Motor neuron (in vitro differentiated cells): ENCODE data around the gene RNF128. TPM values are rescaled to one million over a fixed set of nuclear protein-coding genes. Genes with fewer than 3 reads are reported as not detected.

ENCODE experiments used
- ATAC-seq, 8 experiments: fragments of 200-7000 bp; cut with Tn5 transposase; replicated peaks in 6 of 8; 2 replicates each; pipeline ENCODE4 v1.8.0; 2021; ENCODE audit warnings: mild to moderate bottlenecking in 8 of 8, moderate library complexity in 8 of 8
- H3K27ac ChIP-seq, 2 donors: fragments of 250-450 bp; sonication (Bioruptor Pico); 2 replicates each; pipeline ENCODE4 v1.9.0; 2021; ENCODE audit warnings: antibody characterized with exemption in 2 of 2, mild to moderate bottlenecking in 2 of 2, moderate library complexity in 1 of 2
- H3K4me1 ChIP-seq, 2 donors: fragments of 250-450 bp; sonication (Bioruptor Pico); replicated peaks in 1 of 2; 2 replicates each; pipeline ENCODE4 v1.6.1; 2021; ENCODE audit warnings: antibody characterized with exemption in 2 of 2, mild to moderate bottlenecking in 2 of 2, moderate library complexity in 1 of 2
- H3K4me3 ChIP-seq, 5 donors: fragments of 250-450 bp; sonication (Bioruptor Pico); 2 replicates each; pipeline ENCODE4 v1.9.0; 2021; ENCODE audit warnings: antibody characterized with exemption in 5 of 5, mild to moderate bottlenecking in 5 of 5, moderate library complexity in 4 of 5
- WGBS, 10 experiments: fragments of 450-650 bp; shearing (Covaris generic); methylation state at CpG; one replicate each; pipeline ENCODE4 v1.0.0; 2022; 5-methylcytosine and 5-hydroxymethylcytosine counted together
- in situ Hi-C, 9 experiments: fragments of 400-800 bp; cut with MboI; loops; one replicate each; pipeline ENCODE4 v1.15.0; 2021; ENCODE audit warnings: low sequenced_read_pairs in 9 of 9, low pct_unique_long_range_greater_than_20kb in 2 of 9; ENCODE audit not compliant: unreplicated experiment in 9 of 9
- total RNA-seq, 8 experiments: library from RNA; unstranded; fragments of 300-600 nt; gene quantifications; 2 replicates each; pipeline versions ENCODE4 v1.2.3 to v1.2.4, GENCODE V29; 2022

Gene RNF128
- 1 to 10 TPM in 3 of 8 experiments, under 1 TPM in 5; 0.25 to 9.5 (median 0.62) TPM for total RNA-seq

GRCh38 chrX:106726485-106727437 is at the start of gene RNF128:
TSS of gene RNF128 (plus strand) at chrX:106726701. CDS start at chrX:106726914, 213 bp downstream.
- whole genome bisulfite sequencing, 10 experiments = 0 to 32% (median 2%) methylated on average over 1 to 29 of the region's 79 CpGs; no CpG with 5 or more reads in 6 of the 10 experiments
- ATAC-seq = peak; percentile 75 to 95 (median 90)
- in situ Hi-C loops = no loop called here
- Histone ChIP-seq H3K4me3 (peak within 1 kb of the TSS; percentile 34 to 50 (median 43)), H3K4me1 (no peaks in the 10 kb centered on the region), H3K27ac (no peak within 1 kb of the TSS)

DNA sequence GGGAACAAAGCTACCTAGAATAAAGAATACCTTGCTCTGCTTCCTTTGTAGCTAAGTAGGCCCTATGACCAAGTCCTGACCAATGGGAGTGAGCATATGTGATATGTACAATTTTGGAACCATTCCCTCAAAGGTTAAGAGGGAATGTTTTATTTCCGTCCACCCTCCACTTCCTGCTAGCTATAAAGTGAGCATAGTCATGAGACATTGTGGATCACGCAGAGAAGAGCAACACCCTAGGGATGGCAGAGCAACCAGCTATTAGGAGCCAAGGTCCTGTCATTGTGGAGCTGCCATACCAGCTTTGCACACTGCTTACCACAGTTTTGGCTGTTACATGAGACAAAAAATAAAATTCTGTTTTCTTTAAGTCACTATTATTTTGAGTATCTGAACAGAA is 45.8 kb upstream of the RNF128 start:
- WGBS, 10 experiments = 20 to 100% (median 36%) methylated on average over 1 to 2 of the region's 2 CpGs; no CpG with 5 or more reads in 6 of the 10 experiments
- no peak overlapping the region for H3K4me3 ChIP-seq
- in situ Hi-C loops = no loop called here
- ATAC-seq = no peak
- no peaks in the 10 kb centered on the region for H3K4me1 ChIP-seq
- no peak overlapping the region for H3K27ac ChIP-seq

DNA sequence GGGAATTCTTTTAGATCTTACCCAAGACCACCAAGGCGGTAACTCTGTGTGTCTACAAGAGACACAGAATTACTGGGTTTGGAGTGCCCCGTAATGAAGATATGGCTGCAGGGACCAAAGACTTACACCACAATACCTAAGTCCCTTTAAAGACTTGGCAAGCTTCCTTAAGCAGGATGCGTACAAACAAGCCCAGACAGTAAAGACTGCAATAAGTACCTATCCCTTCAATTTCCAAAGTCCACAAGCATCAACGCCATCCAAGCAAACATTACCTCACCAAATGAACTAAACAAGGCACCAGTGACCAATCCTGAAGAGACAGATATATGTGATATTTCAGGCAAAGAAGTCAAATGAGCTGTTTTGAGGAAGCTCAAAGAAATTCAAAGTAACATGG is 42.3 kb upstream of the RNF128 start:
- Histone ChIP-seq H3K4me1 (no peaks in the 10 kb centered on the region), H3K4me3 (no peak overlapping the region), H3K27ac (no peak overlapping the region)
- ATAC-seq = no peak
- in situ Hi-C loops = no loop called here
- 8 to 90% (median 59%) methylated on average over 1 to 4 of the region's 4 CpGs; no CpG with 5 or more reads in 6 of the 10 experiments for WGBS, 10 experiments

DNA sequence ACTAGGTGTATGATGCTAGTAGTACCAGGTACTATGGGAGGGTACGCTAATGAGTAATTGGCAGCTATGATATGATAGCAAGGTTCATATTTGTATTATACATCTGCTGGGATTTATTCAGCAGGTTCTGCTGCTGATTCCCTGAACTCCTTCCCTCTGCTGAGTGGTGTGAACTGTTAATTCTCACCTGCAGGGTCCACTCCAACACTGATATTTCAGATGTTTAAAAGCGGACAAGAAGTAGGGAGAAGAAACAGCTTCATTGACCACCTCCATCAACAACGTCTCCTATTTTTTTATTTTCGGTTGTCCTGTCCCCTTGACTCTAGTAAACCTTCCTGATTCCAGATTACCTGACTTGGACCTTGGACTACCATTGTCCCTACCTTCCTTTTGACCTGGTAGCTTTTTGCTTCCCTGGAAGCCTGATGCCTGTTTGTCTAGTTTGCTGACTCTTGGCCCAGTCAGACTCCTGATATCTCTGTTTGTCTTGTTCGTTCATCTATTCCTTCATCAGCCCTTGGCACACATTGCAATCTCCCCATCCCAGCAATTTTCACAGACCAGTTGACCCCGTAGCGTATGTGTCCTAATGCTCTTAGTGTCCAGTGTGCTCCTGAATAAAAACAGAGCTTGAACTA is 34.0 kb upstream of the RNF128 start:
- WGBS, 10 experiments = 20 to 94% (median 69%) methylated on average over 3 to 7 of the region's 7 CpGs; no CpG with 5 or more reads in 5 of the 10 experiments
- no peak for ATAC-seq
- in situ Hi-C loops = no loop called here

DNA sequence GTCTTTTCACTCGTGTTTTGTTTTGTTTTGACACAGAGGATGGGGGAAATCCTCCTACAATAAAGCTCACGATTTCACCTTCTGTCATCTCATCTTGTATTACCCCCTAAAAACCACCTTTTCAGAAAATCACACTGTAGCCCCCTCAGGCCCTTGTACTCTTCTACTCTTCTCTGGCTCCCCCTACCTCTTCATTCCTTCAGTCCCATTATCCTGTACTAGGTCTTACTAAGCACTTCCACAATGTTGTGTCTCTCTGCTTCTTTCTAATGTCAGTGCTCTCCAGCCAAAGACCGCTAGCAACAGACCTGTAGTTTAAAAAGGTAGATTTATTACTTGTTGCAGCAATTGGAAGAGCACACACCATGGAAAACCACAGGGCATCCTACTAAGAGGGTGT is 30.0 kb upstream of the RNF128 start:
- in situ Hi-C loops = no loop called here
- ATAC-seq = no peak
- H3K4me3 ChIP-seq = no peak overlapping the region
- H3K27ac ChIP-seq = no peak overlapping the region
- no peaks in the 10 kb centered on the region for H3K4me1 ChIP-seq
- 25 to 100% (median 66%) methylated on average over 1 to 3 of the region's 3 CpGs; no CpG with 5 or more reads in 6 of the 10 experiments for WGBS, 10 experiments

More for the DNA sequence above, 34.0 kb upstream of the RNF128 start:
- no peaks in the 10 kb centered on the region for H3K4me1 ChIP-seq
- no peak overlapping the region for H3K27ac ChIP-seq
- H3K4me3 ChIP-seq = no peak overlapping the region

DNA sequence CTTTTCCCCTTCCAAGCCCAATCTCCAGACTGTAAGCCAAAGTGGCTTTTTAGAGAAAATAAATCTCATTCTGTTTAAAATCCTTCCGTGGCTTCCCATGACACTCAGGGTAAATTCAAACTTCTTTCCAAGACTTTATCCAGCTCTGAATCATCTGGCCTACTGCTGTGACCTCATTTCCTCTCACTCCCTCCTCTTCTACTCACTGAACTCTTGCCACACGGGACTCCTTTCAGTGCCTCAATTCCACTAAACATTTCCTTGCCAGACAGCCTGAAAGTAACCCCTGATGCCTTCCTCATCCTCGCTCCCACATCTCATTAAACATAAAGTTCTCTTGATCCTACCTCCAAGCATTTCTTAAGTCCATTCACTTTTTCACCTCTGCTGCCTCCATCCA is 27.8 kb upstream of the RNF128 start:
- in situ Hi-C loops = no loop called here
- Histone ChIP-seq H3K27ac (no peak overlapping the region), H3K4me1 (no peaks in the 10 kb centered on the region), H3K4me3 (no peak overlapping the region)
- peak in 2 of 8 experiments; percentile 33 to 73 for ATAC-seq
- 40 to 83% (median 59%) methylated on average over 1 to 3 of the region's 3 CpGs; no CpG with 5 or more reads in 6 of the 10 experiments for WGBS, 10 experiments

GRCh38 chrX:106702636-106703035 is 23.9 kb upstream of the RNF128 start:
- 38 to 100% (median 51%) methylated on average over 1 of the region's 1 CpG; no CpG with 5 or more reads in 4 of the 10 experiments for WGBS, 10 experiments
- no peak for ATAC-seq
- in situ Hi-C loops = no loop called here
- no peak overlapping the region for H3K4me3 ChIP-seq
- no peak overlapping the region for H3K27ac ChIP-seq
- H3K4me1 ChIP-seq = no peaks in the 10 kb centered on the region

- in situ Hi-C loops = no loop called here
- H3K4me3 ChIP-seq = no peak overlapping the region
- H3K27ac ChIP-seq = no peak overlapping the region
- ATAC-seq = no peak
- H3K4me1 ChIP-seq = no peaks in the 10 kb centered on the region
- 46 to 100% (median 100%) methylated on average over 1 to 3 of the region's 3 CpGs; no CpG with 5 or more reads in 4 of the 10 experiments for WGBS, 10 experiments
Measured at GRCh38 chrX:106706466-106706865, 20.0 kb upstream of the RNF128 start.

- Histone ChIP-seq H3K4me1 (no peaks in the 10 kb centered on the region), H3K4me3 (no peak overlapping the region), H3K27ac (no peak overlapping the region)
- 30 to 67% (median 44%) methylated on average over 2 to 3 of the region's 3 CpGs; no CpG with 5 or more reads in 6 of the 10 experiments for WGBS, 10 experiments
- peak in 6 of 8 experiments; percentile 60 to 97 (median 82) for ATAC-seq
- in situ Hi-C loops = no loop called here
Measured at GRCh38 chrX:106707771-106708454, 18.6 kb upstream of the RNF128 start.

GRCh38 chrX:106710771-106711170 is 15.7 kb upstream of the RNF128 start:
- Histone ChIP-seq H3K4me3 (no peak overlapping the region), H3K4me1 (no peaks in the 10 kb centered on the region), H3K27ac (no peak overlapping the region)
- in situ Hi-C loops = no loop called here
- no peak for ATAC-seq

DNA sequence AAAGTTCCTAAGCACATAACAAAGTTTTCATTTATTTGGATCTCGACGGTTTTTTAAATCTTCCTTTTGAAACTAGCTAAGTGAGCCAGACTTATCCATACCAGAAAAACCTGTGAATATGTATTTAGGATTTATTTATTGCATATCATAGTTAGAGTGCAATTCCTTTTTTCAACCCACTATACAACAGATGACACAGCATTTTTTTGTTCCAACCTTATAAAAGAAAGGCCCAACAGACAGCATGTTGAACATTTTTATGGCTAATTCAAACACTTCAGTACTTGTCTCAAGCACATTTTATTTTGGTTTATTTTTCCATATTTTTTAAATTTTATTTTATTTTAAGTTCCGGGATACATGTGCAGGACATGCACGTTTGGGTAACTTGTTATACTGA is 15.1 kb upstream of the RNF128 start:
- no peak overlapping the region for H3K4me3 ChIP-seq
- no peaks in the 10 kb centered on the region for H3K4me1 ChIP-seq
- in situ Hi-C loops = no loop called here
- H3K27ac ChIP-seq = no peak overlapping the region
- WGBS, 10 experiments = 6 to 100% (median 64%) methylated on average over 1 to 4 of the region's 4 CpGs; no CpG with 5 or more reads in 3 of the 10 experiments
- ATAC-seq = no peak

- Histone ChIP-seq H3K4me3 (no peak overlapping the region), H3K4me1 (no peaks in the 10 kb centered on the region), H3K27ac (no peak overlapping the region)
- in situ Hi-C loops = no loop called here
- WGBS, 10 experiments = 56 to 100% (median 75%) methylated on average over 1 of the region's 1 CpG; no CpG with 5 or more reads in 5 of the 10 experiments
- ATAC-seq = no peak
Measured at GRCh38 chrX:106716004-106716403, 10.5 kb upstream of the RNF128 start.

- ATAC-seq = no peak
- Histone ChIP-seq H3K4me3 (no peak overlapping the region), H3K27ac (no peak overlapping the region), H3K4me1 (no peaks in the 10 kb centered on the region)
- WGBS, 10 experiments = 0 to 57% (median 6%) methylated on average over 1 of the region's 1 CpG; no CpG with 5 or more reads in 6 of the 10 experiments
- in situ Hi-C loops = no loop called here
Measured at GRCh38 chrX:106716463-106716862, 10.0 kb upstream of the RNF128 start.
